NT2/D1 (cell line): ENCODE results near the gene CAMK4.

Source experiments
- SUZ12 ChIP-seq: IDR thresholded peaks from 2 replicates; pipeline ENCODE4 v1.6.1; 2011; ENCODE audit not compliant: insufficient read length, insufficient read depth; ENCODE audit errors: extremely low read depth
- YY1 ChIP-seq: IDR thresholded peaks from 2 replicates; pipeline ENCODE4 v1.6.1; 2011; ENCODE audit not compliant: insufficient read length, insufficient read depth
- ZNF274 ChIP-seq: IDR thresholded peaks from 2 replicates; pipeline ENCODE4 v1.6.1; 2011; ENCODE audit warnings: mild to moderate bottlenecking, low read depth, low read length

GRCh38 chr5:111271885-111272284, 47.7 kb downstream of the CAMK4 start:
- no peak for TF ChIP-seq ZNF274
- TF ChIP-seq YY1 = no peak
- no peak for TF ChIP-seq SUZ12
